ENCODE results near the gene FKTN. TPM values are rescaled to one million over a fixed set of nuclear protein-coding genes. Genes with fewer than 3 reads are reported as not detected.

The FKTN gene
- total and polyA plus RNA-seq, 2 donors (not counting 3 experiments of a cell fraction or from before 2014, with no cell fraction given), result 2.8 to 13.2 TPM

- H3K27ac ChIP-seq (ENCODE audit: insufficient read depth, low read depth, low read length), result no peak overlapping the region
- H3K9ac ChIP-seq (replicated peaks; ENCODE audit: extremely low read depth, insufficient read depth, low read length), result no peak overlapping the region
- H3K9me1 ChIP-seq (replicated peaks; ENCODE audit: control insufficient read depth, extremely low read depth, insufficient read depth, low read length), result no peaks in the 10 kb centered on the region
- no peak overlapping the region for H3K4me3 ChIP-seq (replicated peaks in 1 of 3; ENCODE audit: insufficient read depth in 1 of 3, low read depth in 1 of 3, low read length in 3 of 3)
- intact Hi-C loops (cut with micrococcal nuclease), result no loop called here
- H3K4me1 ChIP-seq (ENCODE audit: control insufficient read depth, extremely low read depth, insufficient read depth, low read length), result no peaks in the 10 kb centered on the region
- H3K36me3 ChIP-seq (ENCODE audit: control insufficient read depth in 2 of 2, extremely low read depth in 1 of 2, insufficient read depth in 2 of 2, low read length in 2 of 2), result no peaks in the 10 kb centered on the region
- no peak for DNase-seq (ENCODE audit: low read depth, low spot score)
- dilution Hi-C loops (cut with MboI; ENCODE audit: extremely low pct_ligation_motif_present, low sequenced_read_pairs), result no loop called here
- no peak overlapping the region for H3K4me2 ChIP-seq (ENCODE audit: insufficient read depth, low read length)
- no peak for FAIRE-seq
- no peaks in the 10 kb centered on the region for H3K79me2 ChIP-seq (ENCODE audit: control insufficient read depth, insufficient read depth, low read length)
- no peaks in the 10 kb centered on the region for H4K20me1 ChIP-seq (replicated peaks; ENCODE audit: control insufficient read depth, extremely low read depth, insufficient read depth, low read length)
- no peaks in the 10 kb centered on the region for H3K27me3 ChIP-seq (ENCODE audit: control insufficient read depth in 2 of 2, insufficient read depth in 2 of 2, low read length in 2 of 2)
- no peaks in the 10 kb centered on the region for H3K9me3 ChIP-seq (replicated peaks; ENCODE audit: control insufficient read depth, insufficient read depth, low read length)
- no TSS peak for BruUV-seq (replicated peaks)
- ChIA-PET POLR2A (no interaction called here), CTCF (no interaction called here)
- TF ChIP-seq MAX (IDR thresholded peaks at IDR 0.05; ENCODE audit: insufficient read depth, insufficient read length), result no peak
- TF ChIP-seq JUN (IDR thresholded peaks at IDR 0.05; ENCODE audit: borderline replicate concordance, insufficient read depth, insufficient read length, low read depth), result no peak
- TF ChIP-seq FOS (IDR thresholded peaks at IDR 0.05; ENCODE audit: borderline replicate concordance, insufficient read depth, low read length), result no peak
- no peak overlapping the region for H2AFZ ChIP-seq (ENCODE audit: low read depth, low read length)
These were observed 35.2 kb downstream of the FKTN start for GRCh38 chr9:105593145-105593544.

- ChIA-PET CTCF (interaction anchor here (0.6 to 3.3 kb wide), 8 partner anchors 73 to 273 kb away, joined by 3 to 21 read pairs (median 4); no protein-coding TSS in a partner anchor), POLR2A (no interaction called here)
- Histone ChIP-seq H3K79me2 (ENCODE audit: control insufficient read depth, insufficient read depth, low read length) (no peaks in the 10 kb centered on the region), H4K20me1 (replicated peaks; ENCODE audit: control insufficient read depth, extremely low read depth, insufficient read depth, low read length) (no peaks in the 10 kb centered on the region), H3K4me2 (ENCODE audit: insufficient read depth, low read length) (no peak overlapping the region), H3K9me3 (replicated peaks; ENCODE audit: control insufficient read depth, insufficient read depth, low read length) (no peaks in the 10 kb centered on the region), H2AFZ (ENCODE audit: low read depth, low read length) (no peak overlapping the region), H3K9ac (replicated peaks; ENCODE audit: extremely low read depth, insufficient read depth, low read length) (no peak overlapping the region), H3K4me1 (ENCODE audit: control insufficient read depth, extremely low read depth, insufficient read depth, low read length) (no peaks in the 10 kb centered on the region), H3K9me1 (replicated peaks; ENCODE audit: control insufficient read depth, extremely low read depth, insufficient read depth, low read length) (no peaks in the 10 kb centered on the region), H3K4me3 (replicated peaks in 1 of 3; ENCODE audit: insufficient read depth in 1 of 3, low read depth in 1 of 3, low read length in 3 of 3) (no peak overlapping the region), H3K36me3 (ENCODE audit: control insufficient read depth in 2 of 2, extremely low read depth in 1 of 2, insufficient read depth in 2 of 2, low read length in 2 of 2) (no peaks in the 10 kb centered on the region), H3K27me3 (ENCODE audit: control insufficient read depth in 2 of 2, insufficient read depth in 2 of 2, low read length in 2 of 2) (no peaks in the 10 kb centered on the region), H3K27ac (ENCODE audit: insufficient read depth, low read depth, low read length) (no peak overlapping the region)
- dilution Hi-C loops (cut with MboI; ENCODE audit: extremely low pct_ligation_motif_present, low sequenced_read_pairs), result no loop called here
- peak; percentile 33 to 38 for TF ChIP-seq CTCF (IDR thresholded peaks at IDR 0.05; ENCODE audit: extremely low read depth in 1 of 2, insufficient read depth in 1 of 2, low read depth in 1 of 2, low read length in 2 of 2)
- TF ChIP-seq POLR2AphosphoS5 (IDR thresholded peaks at IDR 0.05; ENCODE audit: insufficient read depth, low read depth, low read length), result no peak
- DNase-seq (ENCODE audit: low read depth, low spot score) (peak; percentile 52), FAIRE-seq (peak; percentile 67)
- intact Hi-C loops (cut with micrococcal nuclease), result loop anchor here (1.0 to 2.0 kb wide), 3 partner anchors 86 to 272 kb away; partner anchors contain the start of gene TMEM38B
- no TSS peak for BruUV-seq (replicated peaks)
These were observed 51.0 kb downstream of the FKTN start for GRCh38 chr9:105608721-105609598.
